ENCODE data around the gene POLD1. TPM values are rescaled to one million over a fixed set of nuclear protein-coding genes. Genes with fewer than 3 reads are reported as not detected.

Gene POLD1
- total and polyA plus RNA-seq, 8 donors = 26.0 to 58.3 (median 35.7) TPM

DNA sequence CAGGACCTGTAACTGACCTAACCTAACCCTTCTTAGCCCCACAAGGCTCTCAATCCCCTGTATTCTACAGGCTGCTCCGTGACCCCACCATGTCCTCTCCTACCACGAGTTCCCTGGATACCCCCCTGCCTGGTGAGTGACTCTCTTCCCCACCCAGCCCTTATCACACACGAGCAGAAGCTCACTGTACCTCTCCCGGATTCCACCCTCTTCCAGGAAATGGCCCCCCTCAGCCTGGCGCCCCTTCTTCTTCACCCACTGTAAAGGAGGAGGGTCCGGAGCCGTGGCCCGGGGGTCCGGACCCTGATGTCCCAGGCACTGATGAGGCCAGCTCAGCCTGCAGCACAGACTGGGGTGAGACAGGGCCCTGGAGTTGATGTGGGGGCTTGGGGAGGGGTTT is 6.6 kb upstream of the POLD1 start:
- DNase-seq (no peak), ATAC-seq (no peak)
- Histone ChIP-seq H3K4me1 (peaks cover 4 to 36% of the 10 kb centered on the region in 2 donors), H3K27me3 (no peaks in the 10 kb centered on the region), H3K27ac (no peak overlapping the region), H3K4me3 (peak overlapping the region in 1 of 2 donors; percentile 88), H3K36me3 (peaks cover 0 to 53% of the 10 kb centered on the region in 2 donors), H3K9me3 (no peaks in the 10 kb centered on the region)
- TF ChIP-seq, protein P1, sequence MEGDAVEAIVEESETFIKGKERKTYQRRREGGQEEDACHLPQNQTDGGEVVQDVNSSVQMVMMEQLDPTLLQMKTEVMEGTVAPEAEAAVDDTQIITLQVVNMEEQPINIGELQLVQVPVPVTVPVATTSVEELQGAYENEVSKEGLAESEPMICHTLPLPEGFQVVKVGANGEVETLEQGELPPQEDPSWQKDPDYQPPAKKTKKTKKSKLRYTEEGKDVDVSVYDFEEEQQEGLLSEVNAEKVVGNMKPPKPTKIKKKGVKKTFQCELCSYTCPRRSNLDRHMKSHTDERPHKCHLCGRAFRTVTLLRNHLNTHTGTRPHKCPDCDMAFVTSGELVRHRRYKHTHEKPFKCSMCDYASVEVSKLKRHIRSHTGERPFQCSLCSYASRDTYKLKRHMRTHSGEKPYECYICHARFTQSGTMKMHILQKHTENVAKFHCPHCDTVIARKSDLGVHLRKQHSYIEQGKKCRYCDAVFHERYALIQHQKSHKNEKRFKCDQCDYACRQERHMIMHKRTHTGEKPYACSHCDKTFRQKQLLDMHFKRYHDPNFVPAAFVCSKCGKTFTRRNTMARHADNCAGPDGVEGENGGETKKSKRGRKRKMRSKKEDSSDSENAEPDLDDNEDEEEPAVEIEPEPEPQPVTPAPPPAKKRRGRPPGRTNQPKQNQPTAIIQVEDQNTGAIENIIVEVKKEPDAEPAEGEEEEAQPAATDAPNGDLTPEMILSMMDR (IDR thresholded peaks at IDR 0.05) = no peak
- intact Hi-C loops (cut with DNase I) = no loop called here

DNA sequence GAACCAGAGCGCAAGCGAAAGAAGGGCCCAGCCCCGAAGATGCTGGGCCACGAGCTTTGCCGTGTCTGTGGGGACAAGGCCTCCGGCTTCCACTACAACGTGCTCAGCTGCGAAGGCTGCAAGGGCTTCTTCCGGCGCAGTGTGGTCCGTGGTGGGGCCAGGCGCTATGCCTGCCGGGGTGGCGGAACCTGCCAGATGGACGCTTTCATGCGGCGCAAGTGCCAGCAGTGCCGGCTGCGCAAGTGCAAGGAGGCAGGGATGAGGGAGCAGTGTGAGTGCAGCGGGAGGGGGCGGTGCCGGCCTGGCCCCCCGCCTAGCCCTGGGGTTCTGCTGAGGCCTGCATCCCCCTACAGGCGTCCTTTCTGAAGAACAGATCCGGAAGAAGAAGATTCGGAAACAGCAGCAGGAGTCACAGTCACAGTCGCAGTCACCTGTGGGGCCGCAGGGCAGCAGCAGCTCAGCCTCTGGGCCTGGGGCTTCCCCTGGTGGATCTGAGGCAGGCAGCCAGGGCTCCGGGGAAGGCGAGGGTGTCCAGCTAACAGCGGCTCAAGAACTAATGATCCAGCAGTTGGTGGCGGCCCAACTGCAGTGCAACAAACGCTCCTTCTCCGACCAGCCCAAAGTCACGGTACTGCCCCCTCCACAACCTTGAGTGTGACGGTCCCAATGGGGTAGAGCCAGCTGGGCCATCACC is 5.8 kb upstream of the POLD1 start:
- Histone ChIP-seq H3K4me3 (no peak overlapping the region), H3K27ac (no peak overlapping the region), H3K27me3 (no peaks in the 10 kb centered on the region), H3K9me3 (no peaks in the 10 kb centered on the region), H3K36me3 (peaks cover 0 to 59% of the 10 kb centered on the region in 2 donors), H3K4me1 (peaks cover 4 to 38% of the 10 kb centered on the region in 2 donors)
- ATAC-seq = no peak
- intact Hi-C loops (cut with DNase I) = no loop called here
- TF ChIP-seq, protein P1 (IDR thresholded peaks at IDR 0.05) = no peak
- DNase-seq = no peak

DNA sequence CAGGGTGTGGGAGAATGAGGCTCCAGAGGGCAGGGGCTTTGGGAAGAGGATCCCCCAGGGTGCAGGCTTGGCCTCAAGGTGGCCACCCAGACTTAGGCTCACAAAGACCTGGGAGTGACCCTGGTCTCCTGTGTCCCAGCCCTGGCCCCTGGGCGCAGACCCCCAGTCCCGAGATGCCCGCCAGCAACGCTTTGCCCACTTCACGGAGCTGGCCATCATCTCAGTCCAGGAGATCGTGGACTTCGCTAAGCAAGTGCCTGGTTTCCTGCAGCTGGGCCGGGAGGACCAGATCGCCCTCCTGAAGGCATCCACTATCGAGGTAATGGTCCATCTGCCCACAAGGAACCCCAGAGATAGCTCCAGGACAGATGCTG is 5.3 kb upstream of the POLD1 start:
- no peaks in the 10 kb centered on the region for H3K27me3 ChIP-seq
- H3K36me3 ChIP-seq = peaks cover 0 to 59% of the 10 kb centered on the region in 2 donors
- no peak overlapping the region for H3K27ac ChIP-seq
- no peak overlapping the region for H3K4me3 ChIP-seq
- no peaks in the 10 kb centered on the region for H3K9me3 ChIP-seq
- intact Hi-C loops (cut with DNase I) = no loop called here
- TF ChIP-seq, protein P1 (IDR thresholded peaks at IDR 0.05) = no peak
- peaks cover 4 to 43% of the 10 kb centered on the region in 2 donors for H3K4me1 ChIP-seq
- ATAC-seq (no peak), DNase-seq (no peak)

DNA sequence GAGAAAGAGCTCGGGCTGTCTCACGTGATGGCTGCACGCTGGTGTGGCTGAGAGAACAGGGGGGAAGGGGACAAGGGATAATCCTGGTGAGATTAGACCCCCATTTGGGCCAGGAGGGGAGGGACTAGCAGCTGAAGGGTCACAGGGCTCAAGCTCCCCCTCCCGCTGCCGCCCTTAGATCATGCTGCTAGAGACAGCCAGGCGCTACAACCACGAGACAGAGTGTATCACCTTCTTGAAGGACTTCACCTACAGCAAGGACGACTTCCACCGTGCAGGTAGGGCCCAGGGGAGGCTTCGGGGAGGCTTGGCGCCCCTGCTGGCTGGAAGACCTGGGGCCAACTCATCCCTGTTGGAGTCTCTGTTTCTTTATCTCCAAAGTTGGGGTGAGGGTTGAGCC is 4.5 kb upstream of the POLD1 start:
- intact Hi-C loops (cut with DNase I) = no loop called here
- no peaks in the 10 kb centered on the region for H3K27me3 ChIP-seq
- peaks cover 4 to 46% of the 10 kb centered on the region in 2 donors for H3K4me1 ChIP-seq
- H3K9me3 ChIP-seq = no peaks in the 10 kb centered on the region
- DNase-seq = no peak
- TF ChIP-seq, protein P1 (IDR thresholded peaks at IDR 0.05) = no peak
- peaks cover 0 to 59% of the 10 kb centered on the region in 2 donors for H3K36me3 ChIP-seq
- no peak overlapping the region for H3K4me3 ChIP-seq
- no peak for ATAC-seq
- H3K27ac ChIP-seq = no peak overlapping the region

DNA sequence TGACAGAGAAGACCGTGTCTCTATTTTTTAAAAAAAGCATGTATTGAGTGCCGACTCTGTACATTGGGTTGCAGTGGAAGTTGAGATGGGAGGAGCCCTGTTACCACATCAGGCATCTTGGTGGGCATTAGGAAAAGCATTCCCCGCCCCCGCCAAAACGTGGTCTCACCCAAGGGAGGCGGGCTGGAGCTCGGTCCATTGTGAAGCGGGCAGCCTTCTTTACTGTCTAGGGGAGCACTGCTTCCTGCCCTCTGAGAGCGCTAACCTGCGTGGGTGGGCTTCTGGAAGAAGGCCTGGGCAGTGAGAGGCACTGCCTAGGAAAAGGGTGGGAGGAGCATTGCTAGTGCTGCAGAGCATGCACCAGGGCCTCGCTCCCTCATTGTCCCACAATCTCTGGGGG is 4.0 kb upstream of the POLD1 start:
- Histone ChIP-seq H3K4me3 (no peak overlapping the region), H3K27ac (no peak overlapping the region), H3K4me1 (peaks cover 4 to 51% of the 10 kb centered on the region in 2 donors), H3K27me3 (no peaks in the 10 kb centered on the region), H3K9me3 (no peaks in the 10 kb centered on the region), H3K36me3 (peaks cover 0 to 59% of the 10 kb centered on the region in 2 donors)
- DNase-seq (no peak), ATAC-seq (no peak)
- intact Hi-C loops (cut with DNase I) = no loop called here
- TF ChIP-seq, protein P1 (IDR thresholded peaks at IDR 0.05) = no peak

Measured in left lung (tissue), 10 donors.